HG03280 (cell line): ENCODE measurements around the gene LDB2.
"Not testable (repeated sequence)": the region's sequence is repeated elsewhere in the genome, so short reads cannot be mapped to it uniquely, and the experiment has no call there.

Source experiments
- ATAC-seq: cut with Tn5 transposase; IDR thresholded peaks from one replicate; pipeline ENCODE4 v1.9.1; 2021; ENCODE audit warnings: mild to moderate bottlenecking, moderate library complexity; ENCODE audit not compliant: unreplicated experiment

The LDB2 gene

GRCh38 chr4:16663307-16663706, 235.1 kb downstream of the LDB2 start:
- no peak for ATAC-seq

- no peak for ATAC-seq
These were observed 236.6 kb downstream of the LDB2 start for GRCh38 chr4:16661813-16662212.

- ATAC-seq = no peak
These were observed 237.8 kb downstream of the LDB2 start for GRCh38 chr4:16660656-16661055.

- no peak for ATAC-seq
These were observed 238.8 kb downstream of the LDB2 start for GRCh38 chr4:16659694-16660093.

- no peak for ATAC-seq
These were observed 239.4 kb downstream of the LDB2 start for GRCh38 chr4:16659079-16659478.

- ATAC-seq = no peak
These were observed 240.3 kb downstream of the LDB2 start for GRCh38 chr4:16658183-16658582.

GRCh38 chr4:16655111-16655510, 243.3 kb downstream of the LDB2 start:
- no peak for ATAC-seq

- ATAC-seq = no peak
These were observed 245.6 kb downstream of the LDB2 start for GRCh38 chr4:16652732-16653305.

- ATAC-seq = no peak
These were observed 252.0 kb downstream of the LDB2 start for GRCh38 chr4:16646459-16646858.

GRCh38 chr4:16643893-16644292, 254.6 kb downstream of the LDB2 start:
- no peak for ATAC-seq

- no peak for ATAC-seq
These were observed 255.5 kb downstream of the LDB2 start for GRCh38 chr4:16642897-16643296.

GRCh38 chr4:16641971-16642370, 256.5 kb downstream of the LDB2 start:
- ATAC-seq = no peak

- ATAC-seq = no peak
These were observed 261.4 kb downstream of the LDB2 start for GRCh38 chr4:16636912-16637630.

- ATAC-seq = no peak
These were observed 262.1 kb downstream of the LDB2 start for GRCh38 chr4:16636304-16636703.

- not testable (repeated sequence) for ATAC-seq
These were observed 269.2 kb downstream of the LDB2 start for GRCh38 chr4:16629274-16629673.

- ATAC-seq = not testable (repeated sequence)
These were observed 269.6 kb downstream of the LDB2 start for GRCh38 chr4:16628835-16629234.

- ATAC-seq = no peak
These were observed 270.4 kb downstream of the LDB2 start for GRCh38 chr4:16627999-16628398.

GRCh38 chr4:16626945-16627344, 271.5 kb downstream of the LDB2 start:
- ATAC-seq = no peak

GRCh38 chr4:16622826-16623225, 275.6 kb downstream of the LDB2 start:
- ATAC-seq = no peak

GRCh38 chr4:16617435-16617834, 281.0 kb downstream of the LDB2 start:
- no peak for ATAC-seq

GRCh38 chr4:16617011-16617410, 281.4 kb downstream of the LDB2 start:
- ATAC-seq = no peak

GRCh38 chr4:16609170-16609758, 289.2 kb downstream of the LDB2 start:
- no peak for ATAC-seq
